Measurements from ENCODE around the gene CYFIP1. TPM values are rescaled to one million over a fixed set of nuclear protein-coding genes. Genes with fewer than 3 reads are reported as not detected.

Gene CYFIP1
- total and polyA plus RNA-seq, 2 donors from 2014 or later = 32.3 to 143 TPM

GRCh38 chr15:22960126-22960525 lies 20.0 kb downstream of the CYFIP1 start:
- TF ChIP-seq CTCF (IDR thresholded peaks at IDR 0.05; ENCODE audit: borderline replicate concordance, extremely low read depth, insufficient read depth) = no peak
- FAIRE-seq (no peak), DNase-seq (no peak)
- Histone ChIP-seq H3K36me3 (ENCODE audit: control insufficient read depth in 2 of 3, insufficient read depth in 3 of 3, low read length in 3 of 3) (no peaks in the 10 kb centered on the region), H3K4me3 (ENCODE audit: low read length in 3 of 3) (no peak overlapping the region), H3K9me3 (ENCODE audit: control insufficient read depth in 2 of 3, insufficient read depth in 1 of 3, low read length in 3 of 3) (no peaks in the 10 kb centered on the region), H3K4me1 (ENCODE audit: control insufficient read depth in 2 of 3, insufficient read depth in 2 of 3, low read depth in 1 of 3, low read length in 3 of 3) (peaks cover 0 to 26% (median 13%) of the 10 kb centered on the region in 3 donors), H3K27ac (ENCODE audit: low read depth in 2 of 2, low read length in 2 of 2) (no peak overlapping the region), H3K27me3 (ENCODE audit: control insufficient read depth, insufficient read depth, low read length) (no peaks in the 10 kb centered on the region), H3K9ac (ENCODE audit: low read length in 3 of 3) (no peak overlapping the region)
- intact Hi-C loops (cut with DNase I) = no loop called here

GRCh38 chr15:22959321-22960101 lies 20.7 kb downstream of the CYFIP1 start:
- no peaks in the 10 kb centered on the region for H3K36me3 ChIP-seq (ENCODE audit: control insufficient read depth in 2 of 3, insufficient read depth in 3 of 3, low read length in 3 of 3)
- no peak for FAIRE-seq
- TF ChIP-seq CTCF (IDR thresholded peaks at IDR 0.05; ENCODE audit: borderline replicate concordance, extremely low read depth, insufficient read depth) = no peak
- H3K4me3 ChIP-seq (ENCODE audit: low read length in 3 of 3) = no peak overlapping the region
- intact Hi-C loops (cut with DNase I) = loop anchor here (10.0 kb wide), 1 partner anchor 75 kb away; the partner anchor contains the start of gene TUBGCP5
- H3K27me3 ChIP-seq (ENCODE audit: control insufficient read depth, insufficient read depth, low read length) = no peaks in the 10 kb centered on the region
- no peak overlapping the region for H3K27ac ChIP-seq (ENCODE audit: low read depth in 2 of 2, low read length in 2 of 2)
- peaks cover 0 to 25% (median 16%) of the 10 kb centered on the region in 3 donors for H3K4me1 ChIP-seq (ENCODE audit: control insufficient read depth in 2 of 3, insufficient read depth in 2 of 3, low read depth in 1 of 3, low read length in 3 of 3)
- no peaks in the 10 kb centered on the region for H3K9me3 ChIP-seq (ENCODE audit: control insufficient read depth in 2 of 3, insufficient read depth in 1 of 3, low read length in 3 of 3)
- H3K9ac ChIP-seq (ENCODE audit: low read length in 3 of 3) = no peak overlapping the region
- peak in 1 of 5 donors; percentile 40 for DNase-seq

GRCh38 chr15:22958487-22959280 lies 21.5 kb downstream of the CYFIP1 start:
- Histone ChIP-seq H3K9me3 (ENCODE audit: control insufficient read depth in 2 of 3, insufficient read depth in 1 of 3, low read length in 3 of 3) (no peaks in the 10 kb centered on the region), H3K27me3 (ENCODE audit: control insufficient read depth, insufficient read depth, low read length) (no peaks in the 10 kb centered on the region), H3K4me1 (ENCODE audit: control insufficient read depth in 2 of 3, insufficient read depth in 2 of 3, low read depth in 1 of 3, low read length in 3 of 3) (peaks cover 0 to 21% (median 18%) of the 10 kb centered on the region in 3 donors), H3K27ac (ENCODE audit: low read depth in 2 of 2, low read length in 2 of 2) (no peak overlapping the region), H3K4me3 (ENCODE audit: low read length in 3 of 3) (no peak overlapping the region), H3K36me3 (ENCODE audit: control insufficient read depth in 2 of 3, insufficient read depth in 3 of 3, low read length in 3 of 3) (no peaks in the 10 kb centered on the region), H3K9ac (ENCODE audit: low read length in 3 of 3) (no peak overlapping the region)
- FAIRE-seq = no peak
- DNase-seq = no peak
- TF ChIP-seq CTCF (IDR thresholded peaks at IDR 0.05; ENCODE audit: borderline replicate concordance, extremely low read depth, insufficient read depth) = no peak
- intact Hi-C loops (cut with DNase I) = loop anchor here (10.0 kb wide), 1 partner anchor 76 kb away; the partner anchor contains the start of gene TUBGCP5
